K562 (cell line): Measurements from ENCODE around the gene MFAP1. TPM values are rescaled to one million over a fixed set of nuclear protein-coding genes. Genes with fewer than 3 reads are reported as not detected.

ENCODE experiments used
- ATAC-seq: fragments of 200-7000 bp; cut with Tn5 transposase; 3 replicates; pipeline ENCODE4 v1.9.1; 2020; ENCODE audit warnings: moderate library complexity
- BruUV-seq: library from RNA; stranded (reverse); fragments of 400-500 nt; replicated peaks from 2 replicates; lab custom pipeline; 2021; lab: Mats Ljungman, UMichigan
- CTCF ChIA-PET: fragments of 300-600 bp; formaldehyde crosslinking; extraction: SDS; loops from one replicate; lab custom pipeline; 2021; ENCODE audit warnings: low intra/inter-chr PET ratio; lab: Yijun Ruan, JAX
- POLR2A ChIA-PET: fragments of 300-600, 350-650 bp; sonication (Branson Sonifier 250); formaldehyde crosslinking; extraction: SDS; loops from one replicate; lab custom pipeline; 2021; ENCODE audit warnings: antibody characterized with exemption, inconsistent platforms; lab: Yijun Ruan, JAX
- DNase-seq, 4 experiments: peaks; one replicate each; pipeline versions ENCODE4 v3.0.0 to v3.0.0-alpha.2; 2011 to 2018; ENCODE audit warnings: low spot score in 3 of 4, mixed read lengths in 3 of 4; ENCODE audit errors: extremely low read depth in 1 of 4
- FAIRE-seq: peaks from 2 replicates; lab custom pipeline; 2011; peaks lifted over from hg19 to GRCh38; lab: Jason Lieb, UNC
- H2AFZ ChIP-seq: 2 replicates; pipeline ENCODE4 v1.6.0; 2011; ENCODE audit warnings: low read depth, low read length, control low read depth, inconsistent platforms
- H3K27ac ChIP-seq: fragments of 200-600 bp; 3 replicates; pipeline ENCODE4 v1.8.0; 2011; ENCODE audit warnings: low read depth, mild to moderate bottlenecking, control low read depth, inconsistent platforms, low read length, moderate library complexity, mixed read lengths; ENCODE audit errors: extremely low read depth
- H3K27me3 ChIP-seq, 2 experiments: fragments of 300-600 bp in 1 of 2; 2 replicates in 1 of 2; 3 replicates in 1 of 2; pipeline versions ENCODE4 v1.6.0 to v1.8.0; 2011; ENCODE audit warnings: inconsistent platforms in 2 of 2, low read length in 2 of 2, mild to moderate bottlenecking in 1 of 2, mixed read lengths in 1 of 2, moderate library complexity in 1 of 2; ENCODE audit not compliant: control insufficient read depth in 2 of 2, insufficient read depth in 2 of 2
- H3K36me3 ChIP-seq: fragments of 300-600 bp; 3 replicates; pipeline ENCODE4 v1.8.0; 2011; ENCODE audit warnings: mild to moderate bottlenecking, low read length, inconsistent platforms; ENCODE audit not compliant: control insufficient read depth, insufficient read depth
- H3K4me1 ChIP-seq, 2 experiments: fragments of 200-600 bp in 1 of 2; replicated peaks in 1 of 2; 2 replicates in 1 of 2; 3 replicates in 1 of 2; pipeline versions ENCODE4 v1.5.1 to v1.8.0; 2011; ENCODE audit warnings: inconsistent platforms in 2 of 2, low read length in 2 of 2, mild to moderate bottlenecking in 1 of 2, mixed read lengths in 1 of 2, moderate library complexity in 1 of 2; ENCODE audit not compliant: control insufficient read depth in 2 of 2, insufficient read depth in 2 of 2
- H3K4me2 ChIP-seq: 2 replicates; pipeline ENCODE4 v1.6.1; 2011; ENCODE audit warnings: low read length, control low read depth, inconsistent platforms, mixed read lengths; ENCODE audit not compliant: insufficient read depth
- H3K4me3 ChIP-seq: fragments of 200-600 bp; sonication (generic), shearing (Covaris generic); 2 replicates; pipeline ENCODE4 v1.5.1; 2016; ENCODE audit warnings: control low read depth, inconsistent platforms
- H3K79me2 ChIP-seq: fragments of 200-600 bp; 3 replicates; pipeline ENCODE4 v1.8.0; 2011; ENCODE audit warnings: low read length, inconsistent platforms; ENCODE audit not compliant: control insufficient read depth, insufficient read depth
- H3K9ac ChIP-seq, 2 experiments: 2 replicates each; pipeline versions ENCODE4 v1.6.0 to v1.6.1; 2011; ENCODE audit warnings: low read depth in 2 of 2, low read length in 2 of 2, control low read depth in 1 of 2, inconsistent platforms in 1 of 2, mild to moderate bottlenecking in 1 of 2, mixed read lengths in 1 of 2; ENCODE audit not compliant: insufficient read depth in 1 of 2
- H3K9me1 ChIP-seq: one replicate; pipeline ENCODE4 v1.6.0; 2011; ENCODE audit warnings: inconsistent platforms, mild to moderate bottlenecking, low read length, moderate library complexity; ENCODE audit not compliant: control insufficient read depth, insufficient read depth
- H3K9me3 ChIP-seq: replicated peaks from 2 replicates; pipeline ENCODE4 v1.5.1; 2011; ENCODE audit warnings: low read depth, low read length, inconsistent platforms; ENCODE audit not compliant: control insufficient read depth, insufficient read depth
- H4K20me1 ChIP-seq: replicated peaks from 2 replicates; pipeline ENCODE4 v1.6.1; 2011; ENCODE audit warnings: low read length, inconsistent platforms, mixed read lengths; ENCODE audit not compliant: control insufficient read depth, insufficient read depth
- CREM ChIP-seq: IDR thresholded peaks from 2 replicates; pipeline ENCODE4 v1.6.1; 2014; ENCODE audit warnings: antibody characterized with exemption, low read depth
- ELF4 ChIP-seq: fragments of 450-650 bp; formaldehyde crosslinking; IDR thresholded peaks from 2 replicates; pipeline ENCODE4 v1.4.0; 2022; ENCODE audit warnings: missing genetic modification characterization
- POLR2G ChIP-seq: fragments of 200-400 bp; formaldehyde crosslinking; IDR thresholded peaks from 2 replicates; pipeline ENCODE4 v1.6.1; 2017; ENCODE audit warnings: low read depth, mild to moderate bottlenecking, antibody characterized with exemption, low read length, moderate library complexity
- RBFOX2 ChIP-seq: fragments of 200-400 bp; formaldehyde crosslinking; IDR thresholded peaks from 2 replicates; pipeline ENCODE4 v1.6.1; 2017; ENCODE audit warnings: low read depth, mild to moderate bottlenecking, low read length, moderate library complexity
- ZNF280A ChIP-seq: fragments of 450-650 bp; IDR thresholded peaks from 2 replicates; pipeline ENCODE4 v1.6.1; 2018; ENCODE audit warnings: mild to moderate bottlenecking, low read depth; ENCODE audit not compliant: partially characterized antibody
- in situ Hi-C: fragments of 300-500 bp; cut with MboI; formaldehyde crosslinking; loops from 4 replicates; pipeline ENCODE4 v1.15.0; 2018; ENCODE audit warnings: inconsistent platforms, mixed read lengths
- intact Hi-C: fragments of 100-400 bp; cut with micrococcal nuclease; formaldehyde crosslinking; loops from 2 replicates; pipeline ENCODE4 v1.14.2; 2022
- polyA plus RNA-seq, 8 experiments: library from polyadenylated mRNA; depleted of rRNA in 4 of 8; stranded (reverse) in 5 of 8; unstranded in 3 of 8; fragments of >200 nt; fragmentation: Nextera tagmentation in 2 of 8; fragmentation: Illumina TruSeq in 1 of 8; extraction: Ambion mirVana in 2 of 8; extraction: Trizol in 1 of 8; gene quantifications; 2 replicates each; pipeline versions ENCODE4 v1.2.1 to v1.2.3, GENCODE V29; 2011 to 2014; ENCODE audit warnings: inconsistent platforms in 1 of 8, missing spikeins in 1 of 8
- total RNA-seq, 7 experiments: library from RNA; depleted of rRNA in 6 of 7; stranded (reverse); fragments of >200 nt in 6 of 7; fragmentation: Illumina TruSeq in 2 of 7; extraction: Trizol in 2 of 7; gene quantifications; 2 replicates each; pipeline versions ENCODE4 v1.2.1 to v1.2.3, GENCODE V29; 2011 to 2021; ENCODE audit warnings: low replicate concordance in 1 of 7

MFAP1 gene
- total and polyA plus RNA-seq, 9 of the 15 experiments (the other 6 are each of a cell fraction or from before 2014, with no cell fraction given) = 34.9 to 64.1 (median 48.2) TPM

GRCh38 chr15:43795997-43796396, 28.5 kb downstream of the MFAP1 start:
- CTCF ChIA-PET = no interaction called here
- Histone ChIP-seq H3K4me3 (no peak overlapping the region), H3K9me1 (peaks cover 17% of the 10 kb centered on the region), H3K4me2 (no peak overlapping the region), H3K27ac (no peak overlapping the region), H3K9me3 (no peaks in the 10 kb centered on the region), H3K9ac (no peak overlapping the region), H3K4me1 (peaks cover 44 to 48% of the 10 kb centered on the region in 2 experiments), H4K20me1 (peaks cover 17% of the 10 kb centered on the region; the same call in 1 of the 2 replicates), H3K79me2 (peaks cover 42% of the 10 kb centered on the region), H3K27me3 (no peaks in the 10 kb centered on the region), H3K36me3 (peaks cover 66% of the 10 kb centered on the region), H2AFZ (no peak overlapping the region)
- FAIRE-seq (no peak), DNase-seq (no peak), ATAC-seq (no peak)
- in situ Hi-C loops = no loop called here
- no peak for TF ChIP-seq ELF4 (CRISPR knock-in tag)
- no peak for TF ChIP-seq CREM
- TF ChIP-seq POLR2G = 0 out of 2 replicates have a peak, but pooled peaks have one; percentile 32
- 0 out of 2 replicates have a peak, but pooled peaks have one; percentile 15 for TF ChIP-seq RBFOX2
- TF ChIP-seq ZNF280A = no peak
- intact Hi-C loops = no loop called here
- POLR2A ChIA-PET = interaction anchor here (0.7 to 4.5 kb wide), 7 partner anchors 8 to 35 kb away, joined by 3 to 26 read pairs (median 5); partner anchors contain the start of gene MFAP1
- no TSS peak for BruUV-seq
